ENCODE measurements around the gene OR52N1.

OR52N1 gene

GRCh38 chr11:5791165-5791564, at the start of gene OR52N1:
Gene OR52N1, minus strand, starts transcription at chr11:5791265. Its CDS starts 2,449 bp downstream, at chr11:5788816.
- DNase-seq: no peak

GRCh38 chr11:5837695-5838094, 46.6 kb upstream of the OR52N1 start:
- no peak for DNase-seq

- no peak for DNase-seq
These were observed 42.4 kb upstream of the OR52N1 start for GRCh38 chr11:5833446-5833845.

GRCh38 chr11:5831196-5831829, 40.2 kb upstream of the OR52N1 start:
- DNase-seq: no peak

GRCh38 chr11:5818245-5818886, 27.3 kb upstream of the OR52N1 start:
- DNase-seq: no peak

GRCh38 chr11:5815534-5815933, 24.5 kb upstream of the OR52N1 start:
- no peak for DNase-seq

GRCh38 chr11:5809905-5810795, 19.1 kb upstream of the OR52N1 start:
- DNase-seq: no peak

GRCh38 chr11:5809122-5809519, 18.1 kb upstream of the OR52N1 start:
- DNase-seq: no peak

GRCh38 chr11:5808500-5809121, 17.5 kb upstream of the OR52N1 start, which contains the start of gene OR52N2:
Gene OR52N2, plus strand, starts transcription at chr11:5808924. Its CDS starts 11,412 bp downstream, at chr11:5820336.
- DNase-seq: peak; percentile 68

- DNase-seq: no peak
These were observed 16.5 kb upstream of the OR52N1 start for GRCh38 chr11:5807580-5807979.

GRCh38 chr11:5803982-5804381, 12.9 kb upstream of the OR52N1 start:
- no peak for DNase-seq

- DNase-seq: no peak
These were observed 5.5 kb upstream of the OR52N1 start for GRCh38 chr11:5796541-5796940.

GRCh38 chr11:5783255-5783654, 7.8 kb downstream of the OR52N1 start, which contains the start of gene OR52N5:
Gene OR52N5, minus strand, starts transcription at chr11:5783355. Its CDS starts 4,721 bp downstream, at chr11:5778634.
- no peak for DNase-seq

- no peak for DNase-seq
These were observed 24.0 kb downstream of the OR52N1 start for GRCh38 chr11:5767056-5767455.

GRCh38 chr11:5753943-5754342, 37.1 kb downstream of the OR52N1 start, which contains the start of gene OR52N4:
Gene OR52N4, plus strand, starts transcription at chr11:5754243. Its CDS starts 498 bp downstream, at chr11:5754741.
- no peak for DNase-seq

- DNase-seq: no peak
These were observed 41.2 kb downstream of the OR52N1 start for GRCh38 chr11:5749836-5750235.

- no peak for DNase-seq
These were observed 44.5 kb downstream of the OR52N1 start for GRCh38 chr11:5746614-5747013.

GRCh38 chr11:5738431-5738830, 52.6 kb downstream of the OR52N1 start:
- no peak for DNase-seq

GRCh38 chr11:5737670-5738392, 53.2 kb downstream of the OR52N1 start:
- DNase-seq: no peak

- DNase-seq: no peak
These were observed 54.0 kb downstream of the OR52N1 start for GRCh38 chr11:5737091-5737490.
